Measurements from ENCODE around the gene GALNT7.

GALNT7 gene

GRCh38 chr4:173318648-173319211 is 150.1 kb downstream of the GALNT7 start:
- peak in 1 of 2 experiments; percentile 29 for DNase-seq (ENCODE audit: low read depth in 1 of 2, low spot score in 1 of 2)
- in situ Hi-C loops (cut with HindIII; ENCODE audit: low pct_unique_long_range_greater_than_20kb, low sequenced_read_pairs) = no loop called here
- TF ChIP-seq JUND (IDR thresholded peaks at IDR 0.05; ENCODE audit: low read depth) = no peak

- no peak for DNase-seq (ENCODE audit: low read depth in 1 of 2, low spot score in 1 of 2)
- TF ChIP-seq JUND (IDR thresholded peaks at IDR 0.05; ENCODE audit: low read depth) = no peak
- in situ Hi-C loops (cut with HindIII; ENCODE audit: low pct_unique_long_range_greater_than_20kb, low sequenced_read_pairs) = no loop called here
Measured at GRCh38 chr4:173319696-173320095, 151.1 kb downstream of the GALNT7 start.

- in situ Hi-C loops (cut with HindIII; ENCODE audit: low pct_unique_long_range_greater_than_20kb, low sequenced_read_pairs) = no loop called here
- no peak for DNase-seq (ENCODE audit: low read depth in 1 of 2, low spot score in 1 of 2)
Measured at GRCh38 chr4:173325007-173325736, 156.6 kb downstream of the GALNT7 start.

GRCh38 chr4:173328236-173328901 is 159.8 kb downstream of the GALNT7 start:
- in situ Hi-C loops (cut with HindIII; ENCODE audit: low pct_unique_long_range_greater_than_20kb, low sequenced_read_pairs) = no loop called here
- TF ChIP-seq JUND (IDR thresholded peaks at IDR 0.05; ENCODE audit: low read depth) = no peak
- DNase-seq (ENCODE audit: low read depth in 1 of 2, low spot score in 1 of 2) = no peak

More at GRCh38 chr4:173325007-173325736, 156.6 kb downstream of the GALNT7 start:
- no peak for TF ChIP-seq JUND (IDR thresholded peaks at IDR 0.05; ENCODE audit: low read depth)

GRCh38 chr4:173330590-173330989 is 162.0 kb downstream of the GALNT7 start:
- no peak for DNase-seq (ENCODE audit: low read depth in 1 of 2, low spot score in 1 of 2)
- in situ Hi-C loops (cut with HindIII; ENCODE audit: low pct_unique_long_range_greater_than_20kb, low sequenced_read_pairs) = no loop called here
- TF ChIP-seq JUND (IDR thresholded peaks at IDR 0.05; ENCODE audit: low read depth) = no peak

GRCh38 chr4:173332021-173332487 is 163.4 kb downstream of the GALNT7 start:
- TF ChIP-seq JUND (IDR thresholded peaks at IDR 0.05; ENCODE audit: low read depth) = no peak
- no peak for DNase-seq (ENCODE audit: low read depth in 1 of 2, low spot score in 1 of 2)
- in situ Hi-C loops (cut with HindIII; ENCODE audit: low pct_unique_long_range_greater_than_20kb, low sequenced_read_pairs) = no loop called here

GRCh38 chr4:173332963-173333657 is 164.5 kb downstream of the GALNT7 start:
- TF ChIP-seq JUND (IDR thresholded peaks at IDR 0.05; ENCODE audit: low read depth) = no peak
- DNase-seq (ENCODE audit: low read depth in 1 of 2, low spot score in 1 of 2) = peak in 1 of 2 experiments; percentile 28
- in situ Hi-C loops (cut with HindIII; ENCODE audit: low pct_unique_long_range_greater_than_20kb, low sequenced_read_pairs) = no loop called here

- TF ChIP-seq JUND (IDR thresholded peaks at IDR 0.05; ENCODE audit: low read depth) = no peak
- DNase-seq (ENCODE audit: low read depth in 1 of 2, low spot score in 1 of 2) = peak in 1 of 2 experiments; percentile 49
- in situ Hi-C loops (cut with HindIII; ENCODE audit: low pct_unique_long_range_greater_than_20kb, low sequenced_read_pairs) = no loop called here
Measured at GRCh38 chr4:173333658-173334084, 165.1 kb downstream of the GALNT7 start.

- peak; percentile 92 to 99 for DNase-seq (ENCODE audit: low read depth in 1 of 2, low spot score in 1 of 2)
- no peak for TF ChIP-seq JUND (IDR thresholded peaks at IDR 0.05; ENCODE audit: low read depth)
- in situ Hi-C loops (cut with HindIII; ENCODE audit: low pct_unique_long_range_greater_than_20kb, low sequenced_read_pairs) = no loop called here
Measured at GRCh38 chr4:173334085-173334890, 165.7 kb downstream of the GALNT7 start, which contains the start of gene HMGB2. Gene HMGB2, minus strand, starts transcription at chr4:173334358. Its CDS starts 709 bp downstream, at chr4:173333649.

- in situ Hi-C loops (cut with HindIII; ENCODE audit: low pct_unique_long_range_greater_than_20kb, low sequenced_read_pairs) = no loop called here
- no peak for TF ChIP-seq JUND (IDR thresholded peaks at IDR 0.05; ENCODE audit: low read depth)
- peak; percentile 64 to 95 for DNase-seq (ENCODE audit: low read depth in 1 of 2, low spot score in 1 of 2)
Measured at GRCh38 chr4:173334891-173335752, 166.5 kb downstream of the GALNT7 start.

GRCh38 chr4:173337463-173337862 is 168.9 kb downstream of the GALNT7 start:
- in situ Hi-C loops (cut with HindIII; ENCODE audit: low pct_unique_long_range_greater_than_20kb, low sequenced_read_pairs) = no loop called here
- TF ChIP-seq JUND (IDR thresholded peaks at IDR 0.05; ENCODE audit: low read depth) = no peak

More at GRCh38 chr4:173337463-173337862, 168.9 kb downstream of the GALNT7 start:
- DNase-seq (ENCODE audit: low read depth in 1 of 2, low spot score in 1 of 2) = no peak
